NAMALWA (cell line): ENCODE data around the gene OR2H1.

Source experiments
- DNase-seq: peaks from one replicate; pipeline ENCODE4 v3.0.0-alpha.2; 2015; ENCODE audit warnings: low spot score

Gene OR2H1

DNA sequence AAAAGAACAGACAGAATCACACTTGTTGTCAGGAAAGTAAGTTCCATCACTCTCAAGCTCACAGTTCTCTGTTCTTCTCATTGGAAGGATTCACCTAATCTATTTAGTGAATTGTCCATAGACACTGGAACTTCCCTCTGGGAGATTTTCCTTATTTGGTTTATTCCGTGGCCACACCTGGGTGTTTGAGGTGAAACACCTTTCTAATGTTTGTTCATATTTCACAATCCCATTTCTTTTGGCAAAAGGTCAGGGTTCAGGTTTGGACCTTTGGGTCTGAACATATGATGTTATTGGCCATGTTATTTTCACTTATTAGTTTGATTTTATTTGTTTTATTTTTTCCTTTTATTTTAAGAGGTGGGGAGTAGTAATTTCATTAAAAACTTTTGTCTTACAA, 26.8 kb downstream of the OR2H1 start:
- DNase-seq = no peak

GRCh38 chr6:29486577-29486976, 29.6 kb downstream of the OR2H1 start:
- DNase-seq = no peak

GRCh38 chr6:29487131-29487530, 30.2 kb downstream of the OR2H1 start:
- no peak for DNase-seq

- no peak for DNase-seq
These were observed 30.7 kb downstream of the OR2H1 start, which contains the start of gene MAS1L for GRCh38 chr6:29487660-29488059. Gene MAS1L (minus strand): TSS chr6:29487956. CDS start chr6:29487902, 54 bp downstream.

- no peak for DNase-seq
These were observed 31.9 kb downstream of the OR2H1 start for GRCh38 chr6:29488874-29489273.

DNA sequence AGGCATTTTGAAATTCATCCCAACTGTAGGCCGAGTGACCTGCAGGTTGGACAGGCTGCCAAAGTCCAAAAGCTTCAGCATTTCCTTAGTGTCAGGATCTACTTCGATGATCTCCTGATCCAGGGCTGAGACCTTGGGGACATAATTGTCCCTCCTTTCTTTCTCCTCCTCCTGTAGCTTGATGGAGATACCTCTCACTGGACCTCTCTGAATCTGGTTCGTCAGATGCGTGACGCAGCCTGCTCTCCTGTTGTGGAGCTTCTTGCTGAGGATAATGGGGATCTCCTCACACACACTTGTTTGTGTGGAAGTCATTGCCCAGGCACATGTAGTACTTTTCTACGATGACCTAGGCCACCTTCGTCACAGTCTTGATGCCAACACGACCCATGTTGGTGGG, 32.3 kb downstream of the OR2H1 start:
- no peak for DNase-seq

- DNase-seq = no peak
These were observed 33.1 kb downstream of the OR2H1 start for GRCh38 chr6:29490055-29490454.

DNA sequence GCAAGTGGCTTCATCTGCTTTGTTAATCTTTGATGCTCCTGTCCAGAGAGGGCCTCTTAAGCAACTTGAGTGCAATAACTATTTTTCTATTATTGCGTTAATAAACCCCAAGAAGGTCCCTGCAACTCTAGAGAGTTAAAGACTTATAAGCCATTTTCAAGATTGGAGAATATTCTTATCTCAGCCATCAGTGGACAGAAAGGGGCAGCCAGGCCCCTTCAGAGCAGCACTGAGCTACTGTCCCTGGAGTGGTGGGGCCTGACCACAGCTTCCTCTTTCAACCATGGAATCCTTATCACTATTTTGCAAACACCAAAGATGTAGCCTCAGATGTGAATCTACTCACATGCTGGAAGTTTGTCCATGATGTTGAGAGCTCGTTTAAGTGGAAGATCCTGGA, 33.6 kb downstream of the OR2H1 start:
- DNase-seq = no peak

DNA sequence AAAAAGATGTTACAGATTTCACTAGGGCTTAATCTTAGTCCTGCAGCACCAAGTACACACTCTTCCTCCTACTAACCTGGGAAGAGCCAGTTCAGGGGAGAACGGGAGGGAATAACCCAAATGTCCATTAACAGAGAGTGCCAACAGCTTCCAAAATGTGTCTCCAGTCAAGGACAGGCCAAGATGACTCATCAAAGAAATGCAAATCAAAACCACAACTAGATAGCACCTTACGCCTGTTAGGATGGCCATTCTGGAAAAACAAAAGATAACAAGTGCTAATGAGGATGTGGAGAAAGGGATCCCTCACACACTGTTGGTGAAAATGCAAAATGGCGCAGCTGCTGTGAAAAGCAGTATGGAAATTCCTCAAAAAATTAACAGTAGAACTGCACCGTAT, 34.6 kb downstream of the OR2H1 start:
- no peak for DNase-seq

DNA sequence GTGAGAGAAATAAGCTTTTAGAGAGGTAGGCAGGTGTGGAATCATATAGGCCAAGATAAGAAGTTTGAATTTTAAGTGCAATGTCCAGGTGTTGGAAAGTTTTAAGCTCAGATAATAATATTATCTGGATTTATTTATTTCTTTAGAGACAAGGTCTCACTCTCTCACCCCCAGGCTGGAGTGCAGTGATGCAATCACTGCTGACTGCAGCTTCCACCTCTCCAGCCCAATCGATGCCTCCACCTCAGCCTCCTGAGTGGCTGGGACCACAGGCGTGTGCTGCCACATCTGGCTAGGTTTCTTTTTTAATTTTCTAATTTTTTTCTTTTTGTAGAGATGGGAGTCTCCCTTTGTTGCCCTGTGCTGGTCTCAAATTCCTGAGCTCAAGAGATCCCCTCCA, 36.3 kb downstream of the OR2H1 start:
- no peak for DNase-seq

- DNase-seq = no peak
These were observed 37.2 kb downstream of the OR2H1 start for GRCh38 chr6:29494131-29494530.

GRCh38 chr6:29495571-29495970, 38.6 kb downstream of the OR2H1 start:
- DNase-seq = no peak

- DNase-seq = no peak
These were observed 40.0 kb downstream of the OR2H1 start for GRCh38 chr6:29496961-29497360.

GRCh38 chr6:29499704-29500103, 42.7 kb downstream of the OR2H1 start:
- no peak for DNase-seq

GRCh38 chr6:29500594-29500993, 43.6 kb downstream of the OR2H1 start:
- DNase-seq = no peak

- no peak for DNase-seq
These were observed 44.2 kb downstream of the OR2H1 start for GRCh38 chr6:29501106-29501505.

DNA sequence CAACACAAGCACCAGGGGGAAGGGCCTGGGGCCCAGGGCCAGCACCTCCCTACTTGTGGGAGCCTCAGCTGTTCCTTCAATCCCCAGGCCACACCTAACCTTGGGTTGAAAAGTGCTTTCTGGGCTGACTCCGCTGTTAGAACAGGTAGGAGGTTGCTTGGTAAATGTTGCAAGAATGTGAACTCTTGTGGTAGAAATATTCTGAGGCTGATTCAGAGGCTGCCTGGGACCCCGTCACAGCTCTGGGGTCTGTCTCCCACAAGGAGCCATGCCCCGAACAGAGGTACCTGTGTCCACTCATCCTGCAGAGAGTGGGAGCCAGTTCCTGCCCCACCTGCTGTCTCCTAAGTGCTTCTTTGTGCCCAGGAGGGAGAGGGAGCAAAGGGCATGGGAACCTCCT, 45.2 kb downstream of the OR2H1 start:
- no peak for DNase-seq

DNA sequence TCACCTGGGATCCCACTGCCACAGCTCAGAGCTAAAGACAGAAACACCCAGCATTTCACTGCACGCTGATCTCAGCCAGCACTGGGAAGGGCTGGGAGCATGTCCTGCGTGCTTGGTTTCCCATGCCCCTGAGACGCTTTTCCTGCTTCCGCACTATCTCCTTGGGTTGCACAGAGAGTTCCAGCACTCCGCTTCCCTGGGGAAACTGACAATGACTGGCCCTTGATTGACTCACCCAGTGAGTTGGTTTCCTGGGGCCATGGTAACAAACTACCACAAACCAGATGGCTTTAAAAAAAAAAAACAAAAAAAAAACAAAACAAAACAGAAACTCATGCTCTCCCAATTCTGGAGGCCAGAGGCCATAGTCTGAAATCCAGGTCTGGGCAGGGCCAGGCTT, 45.6 kb downstream of the OR2H1 start:
- no peak for DNase-seq

DNA sequence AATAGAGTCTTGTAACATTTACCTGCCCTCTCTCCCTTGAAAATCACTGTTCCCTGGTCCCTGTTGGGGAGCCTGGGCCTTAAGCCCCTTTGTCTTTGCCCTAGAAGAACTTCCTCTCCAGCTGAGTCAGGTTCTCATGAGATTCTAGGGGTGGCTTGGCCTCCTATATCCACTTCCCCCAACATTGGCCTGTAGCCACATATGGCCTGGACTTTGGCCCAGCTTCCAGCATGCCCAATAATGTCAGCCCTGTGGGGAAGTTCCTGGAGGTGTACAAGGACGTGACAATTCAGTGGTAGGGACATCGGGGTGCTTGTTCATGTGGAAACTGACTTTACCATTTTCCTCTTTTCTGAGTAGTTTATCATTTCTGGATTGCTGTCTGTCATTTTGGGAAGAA, 48.0 kb downstream of the OR2H1 start:
- DNase-seq = no peak

GRCh38 chr6:29505808-29506207, 48.9 kb downstream of the OR2H1 start:
- DNase-seq = no peak

DNA sequence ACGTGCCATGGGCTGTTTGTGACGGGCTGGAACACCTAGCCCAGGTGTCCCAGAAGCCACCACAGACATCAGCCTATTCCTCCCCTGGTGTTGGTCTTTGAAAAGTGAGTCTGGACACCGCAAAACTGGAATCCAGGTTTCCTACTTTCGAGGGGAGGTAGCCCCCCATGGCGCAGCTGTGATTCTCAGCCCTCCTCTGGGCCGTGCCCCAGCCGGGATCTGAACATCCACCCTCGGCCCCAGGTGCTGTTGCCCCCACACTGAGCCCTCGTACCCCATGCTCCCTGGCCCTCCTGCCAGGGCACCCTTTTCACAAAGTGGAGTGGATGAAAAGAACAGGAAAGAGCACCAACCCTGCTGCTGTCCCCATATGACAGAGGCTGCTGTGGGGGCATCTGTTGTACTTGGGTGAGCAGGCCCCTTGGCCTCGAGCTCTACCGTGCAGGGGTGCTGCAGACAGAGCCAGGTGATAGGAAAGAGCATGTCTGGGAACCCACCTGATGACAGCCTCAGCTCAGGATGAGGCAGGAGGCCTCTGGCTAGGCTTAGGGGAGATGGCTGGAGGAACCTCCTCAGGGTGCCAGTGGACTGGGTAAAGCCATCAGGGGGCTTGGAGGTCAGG, 49.6 kb downstream of the OR2H1 start:
- no peak for DNase-seq

DNA sequence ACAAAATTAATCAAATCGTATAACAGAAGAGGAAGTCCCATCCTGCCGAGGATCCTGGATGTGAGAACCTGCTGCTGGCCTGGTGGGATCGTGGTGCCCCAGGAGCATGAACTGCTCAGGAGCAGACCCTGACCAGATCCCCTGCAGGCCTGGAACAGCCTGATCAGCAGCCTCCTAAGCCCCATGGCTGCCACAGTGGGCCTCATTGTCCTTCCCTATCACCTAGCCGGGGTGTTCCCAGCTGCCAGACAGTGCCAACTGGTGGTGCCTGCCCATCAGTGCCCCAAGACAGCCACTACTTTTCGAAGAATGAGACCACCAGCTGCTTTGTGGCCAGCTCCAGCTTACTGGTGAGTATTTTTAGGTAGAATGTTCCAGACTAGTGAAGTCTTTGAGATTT, 50.4 kb downstream of the OR2H1 start:
- DNase-seq = no peak

- DNase-seq = no peak
These were observed 52.3 kb downstream of the OR2H1 start for GRCh38 chr6:29509239-29509638.

DNA sequence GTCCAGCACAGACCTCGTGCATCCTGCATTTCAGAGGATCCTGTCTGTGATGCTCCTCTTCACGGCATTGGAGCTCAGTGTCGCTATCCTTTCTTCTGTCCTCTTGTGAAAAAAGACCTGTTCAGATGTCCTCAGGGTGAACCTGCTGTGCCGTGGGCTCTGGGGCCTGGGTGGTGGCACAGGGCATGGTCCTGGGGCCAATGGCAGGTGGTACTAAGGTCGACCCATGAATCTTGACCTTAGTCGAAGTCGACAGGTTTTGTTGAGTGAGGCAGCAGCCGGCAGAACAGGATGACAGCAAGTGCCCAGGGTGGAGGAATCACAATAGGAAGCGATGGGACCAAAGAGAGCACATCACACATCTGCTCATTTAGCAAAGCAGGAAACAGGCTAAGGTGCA, 52.8 kb downstream of the OR2H1 start:
- no peak for DNase-seq

GRCh38 chr6:29510202-29510601, 53.2 kb downstream of the OR2H1 start:
- DNase-seq = peak; percentile 45
